ENCODE results near the gene FASTKD2.

DNA sequence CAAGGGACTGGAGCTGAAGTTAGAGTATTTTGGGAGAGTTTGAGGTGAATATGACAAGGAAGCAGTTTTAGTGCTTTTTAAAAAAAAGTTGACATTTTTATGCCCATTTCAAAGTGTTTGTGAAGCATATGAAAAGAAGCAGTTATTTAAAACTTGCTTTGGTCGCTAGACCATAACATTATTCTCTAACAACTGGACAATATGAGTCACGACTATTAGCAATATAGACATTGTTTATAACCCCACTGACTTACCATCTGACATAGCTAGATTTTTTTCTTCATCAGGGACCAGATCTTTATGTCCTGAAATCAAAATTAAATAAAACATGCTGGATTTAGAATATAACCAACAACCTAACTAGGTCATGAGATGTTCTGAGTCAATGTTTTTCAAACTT lies 24.6 kb upstream of the FASTKD2 start:
- TF ChIP-seq CTCF (IDR thresholded peaks at IDR 0.05), result no peak
- no peak for TF ChIP-seq POLR2A (IDR thresholded peaks at IDR 0.05)
